GM21360 (cell line): ENCODE results near the gene PLEKHM1.

Experiments used
- ATAC-seq: cut with Tn5 transposase; IDR thresholded peaks from one replicate; pipeline ENCODE4 v1.9.1; 2021; ENCODE audit warnings: mild to moderate bottlenecking, moderate library complexity; ENCODE audit not compliant: unreplicated experiment

The PLEKHM1 gene

DNA sequence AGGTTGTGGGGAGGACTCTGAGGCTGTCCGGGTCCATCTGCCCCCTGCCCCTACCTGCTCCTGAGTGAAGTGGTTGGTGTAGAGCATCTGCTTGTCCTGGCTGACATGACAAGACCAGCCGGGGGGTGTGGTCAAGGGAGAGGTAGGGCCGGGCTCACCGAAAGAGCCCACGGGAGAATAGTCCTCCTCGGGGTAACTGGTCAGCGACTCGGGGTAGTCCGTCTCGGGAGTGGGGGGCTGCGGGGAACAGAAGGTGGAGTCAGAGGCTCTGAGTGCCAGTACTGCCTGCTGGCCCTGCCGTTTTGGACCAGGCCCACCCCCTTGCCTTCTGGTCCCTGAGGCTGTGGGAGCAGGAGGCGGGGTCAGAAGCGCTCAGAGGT lies 85.7 kb downstream of the PLEKHM1 start:
- no peak for ATAC-seq

DNA sequence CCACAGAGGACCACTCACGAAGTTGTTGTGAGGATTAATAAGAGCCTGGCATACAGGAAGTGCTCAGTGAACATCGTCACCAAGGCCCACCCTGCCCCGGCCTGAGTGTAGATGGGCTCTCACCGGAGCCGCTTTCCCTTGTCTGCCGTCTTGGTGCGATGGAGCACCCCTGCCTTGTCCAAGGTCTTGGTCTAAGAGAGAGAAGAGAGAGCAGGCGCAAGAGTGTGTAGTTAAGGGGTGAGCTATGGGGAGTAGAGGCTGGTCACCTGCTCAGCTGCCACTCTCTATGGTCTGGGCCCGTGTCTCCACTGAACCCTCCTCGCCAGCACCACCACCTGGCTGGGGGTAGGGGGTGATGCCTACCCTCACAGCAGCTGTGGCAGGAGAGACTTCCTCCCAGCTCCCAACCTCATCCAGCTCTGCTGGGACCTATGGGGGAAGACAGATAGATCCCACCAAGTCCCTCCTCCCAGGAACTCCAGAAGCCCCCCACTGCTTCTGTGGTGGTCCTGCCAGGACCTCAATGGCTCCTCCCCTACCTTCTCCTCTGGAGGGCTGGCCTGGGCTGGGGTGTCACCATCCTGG lies 86.5 kb downstream of the PLEKHM1 start:
- no peak for ATAC-seq

DNA sequence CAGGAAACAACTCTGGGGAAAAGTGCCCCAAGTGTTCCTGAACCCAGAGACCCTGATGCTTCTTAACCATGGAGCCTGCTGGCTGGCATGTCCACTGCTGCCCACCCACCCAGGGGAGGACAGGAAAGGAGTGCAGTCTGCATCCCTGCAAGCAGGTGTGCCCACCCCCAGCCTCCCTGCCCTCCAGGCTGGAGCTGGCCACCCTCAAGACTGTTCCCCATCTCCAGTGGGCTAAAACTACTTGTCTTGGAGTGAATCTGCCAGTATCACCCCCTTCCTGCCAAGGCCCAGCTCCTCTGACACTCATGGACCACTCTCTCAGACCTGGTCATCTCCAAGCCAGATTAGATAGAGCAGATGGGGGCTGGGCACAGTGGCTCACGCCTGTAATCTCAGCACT lies 87.6 kb downstream of the PLEKHM1 start:
- no peak for ATAC-seq

DNA sequence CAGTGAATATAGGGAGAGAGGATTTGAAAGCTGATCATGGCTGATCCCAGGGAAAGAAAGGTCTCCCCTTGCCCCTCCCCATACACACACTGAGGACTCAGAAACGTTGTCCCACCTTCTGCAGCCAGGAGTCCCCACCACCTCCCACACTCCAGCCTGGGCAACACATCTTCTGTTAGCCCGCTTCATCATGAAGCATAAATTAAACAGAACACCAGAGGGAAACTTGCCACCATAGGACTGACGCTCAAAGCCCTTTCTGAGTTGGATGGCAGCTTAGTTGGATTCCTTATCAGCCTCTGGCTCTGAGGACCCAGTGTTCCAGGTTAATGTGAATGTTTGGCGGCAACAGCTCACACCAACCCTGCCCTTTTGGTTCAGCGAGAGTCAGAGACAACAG lies 91.7 kb downstream of the PLEKHM1 start:
- no peak for ATAC-seq

DNA sequence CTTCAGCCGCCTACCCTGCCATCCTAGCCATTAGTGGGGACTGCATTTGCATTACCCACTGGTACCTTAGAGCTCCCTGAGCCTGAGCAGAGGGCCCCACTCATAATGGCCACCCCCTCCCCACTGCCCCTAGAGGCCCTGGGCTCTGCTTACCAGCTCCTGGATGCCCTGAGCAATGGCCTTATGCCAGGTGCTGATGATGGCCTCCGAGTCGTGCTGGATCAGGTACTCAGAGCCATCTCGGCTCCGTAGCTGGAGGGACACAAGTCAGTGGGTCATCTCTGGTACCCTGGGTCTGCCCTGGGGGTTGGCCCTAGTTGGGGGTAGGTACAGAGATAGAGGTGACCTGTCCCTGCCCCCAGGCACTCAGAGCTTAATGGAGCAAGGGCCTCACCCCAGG lies 92.7 kb downstream of the PLEKHM1 start:
- no peak for ATAC-seq

DNA sequence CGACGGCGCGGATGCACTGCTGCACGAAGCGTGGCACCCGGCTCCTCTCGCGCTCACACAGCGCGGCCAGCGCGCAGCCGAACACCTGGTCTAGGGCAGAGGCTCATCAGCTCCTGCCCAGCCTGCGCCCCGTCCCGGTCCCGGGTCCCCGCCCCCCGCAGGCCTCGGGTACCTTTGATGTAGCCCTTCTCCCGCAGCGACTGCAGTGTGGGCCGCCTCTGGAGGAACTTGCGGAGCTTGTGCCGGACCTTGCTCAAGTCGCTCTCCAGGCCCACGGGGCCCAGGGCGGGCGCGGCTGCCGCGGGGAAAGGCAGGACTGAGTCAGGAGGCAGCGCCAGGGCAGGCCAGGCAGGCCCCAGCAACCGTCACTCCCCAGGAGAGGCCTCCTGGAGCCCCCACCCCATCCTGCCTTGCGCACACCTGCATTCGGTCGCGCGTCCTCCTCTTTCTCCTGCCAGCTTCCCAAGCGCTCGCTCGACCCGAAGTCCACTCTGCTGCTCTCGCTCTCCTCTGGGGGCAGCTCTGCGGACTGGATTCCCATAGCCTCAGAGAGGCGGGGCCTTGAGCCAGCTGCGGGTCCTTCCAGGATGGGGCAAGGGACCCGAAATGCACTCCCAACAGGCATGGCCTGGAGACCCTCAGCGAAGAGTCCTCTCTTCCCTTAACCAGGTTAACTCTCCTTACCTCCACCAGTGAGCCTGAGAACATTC lies 93.9 kb downstream of the PLEKHM1 start:
- no peak for ATAC-seq

DNA sequence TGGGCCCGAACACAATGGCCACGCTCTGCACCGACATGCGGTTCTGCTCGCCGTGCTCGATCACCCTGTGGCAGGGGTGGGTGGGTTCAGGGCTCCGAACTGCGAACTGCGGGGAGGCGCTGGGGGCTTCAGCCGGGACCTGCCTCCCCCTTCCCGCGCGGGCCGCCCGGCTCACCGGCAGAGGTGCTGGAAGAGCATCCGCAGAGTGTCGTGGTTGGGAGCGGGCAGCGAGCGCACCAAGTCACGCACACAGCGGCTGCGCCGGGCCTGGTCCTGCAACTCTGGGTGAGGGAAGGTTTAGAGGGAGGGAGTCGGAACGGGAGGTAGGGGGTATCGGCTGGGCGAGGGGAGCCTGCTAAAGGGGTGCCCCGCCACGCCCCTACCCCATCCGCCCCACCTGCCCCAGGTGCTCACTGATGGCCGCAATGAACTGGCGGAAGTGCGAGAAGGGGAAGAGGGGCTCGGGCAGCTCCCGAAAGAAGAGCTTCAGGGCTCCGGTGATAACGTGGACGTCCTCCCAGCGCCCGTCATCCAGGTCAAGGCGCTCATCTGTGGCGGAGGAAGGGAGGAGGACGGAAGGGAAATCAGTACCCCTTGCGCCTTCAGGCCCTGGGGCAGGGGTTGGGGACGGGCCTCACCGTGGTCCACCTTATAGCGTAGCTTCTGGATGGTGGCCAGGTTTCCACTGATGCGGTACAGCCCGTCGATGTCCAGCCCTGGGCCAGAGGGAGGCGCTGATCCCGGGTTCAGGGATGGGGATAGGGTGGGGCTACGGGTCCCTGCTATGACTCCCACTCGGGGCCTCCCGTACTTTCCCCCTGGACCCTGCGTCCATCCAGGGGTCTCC lies 94.7 kb downstream of the PLEKHM1 start:
- ATAC-seq, result no peak

DNA sequence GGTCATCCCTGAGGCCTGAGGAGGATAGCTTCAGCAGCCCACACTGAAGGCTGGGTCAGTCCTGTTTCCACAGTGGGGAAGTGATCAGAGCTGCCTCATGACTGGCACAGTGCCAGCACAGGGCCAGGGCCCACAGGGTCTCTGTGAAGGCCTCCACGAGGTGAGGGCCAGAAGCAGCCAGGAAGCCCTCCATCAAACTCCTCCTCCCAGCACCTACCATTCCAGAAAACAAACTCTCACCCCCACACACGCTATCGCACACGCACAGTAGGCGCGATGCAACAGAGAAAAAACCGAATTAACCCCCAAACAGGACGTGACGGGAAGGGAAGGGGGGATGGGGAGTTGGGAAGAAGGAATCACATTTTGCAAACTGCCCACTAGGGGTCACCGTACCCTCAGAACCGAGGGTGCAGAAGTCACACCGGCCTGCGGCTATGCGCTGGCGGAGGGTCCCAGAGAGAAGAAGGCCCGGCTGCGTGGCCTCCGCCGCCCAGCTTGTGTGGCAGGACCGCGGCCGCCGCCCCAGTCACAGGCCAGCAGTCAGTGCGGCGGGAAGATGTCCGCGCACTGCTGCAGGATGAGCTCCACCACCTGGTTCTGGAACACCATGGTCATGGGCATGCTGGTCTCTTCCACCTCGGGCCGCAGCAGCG lies 95.5 kb downstream of the PLEKHM1 start:
- no peak for ATAC-seq

DNA sequence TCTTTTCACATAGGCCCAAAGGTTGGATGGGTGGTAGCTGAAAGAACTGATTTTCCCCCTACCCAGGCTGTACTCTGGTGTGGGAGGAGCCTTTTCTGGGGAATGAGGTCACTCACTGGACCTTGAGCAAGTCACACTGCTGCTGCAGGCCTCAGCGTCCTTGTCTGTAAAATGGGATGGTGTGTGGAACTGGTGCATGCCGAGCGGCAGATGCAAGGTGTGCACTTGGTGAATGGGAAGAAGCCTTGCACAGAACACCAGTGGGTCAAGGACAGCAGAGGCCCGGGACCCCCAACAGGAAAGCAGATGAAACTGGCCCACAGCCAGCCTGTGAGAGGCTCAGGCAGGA lies 96.0 kb downstream of the PLEKHM1 start:
- no peak for ATAC-seq

DNA sequence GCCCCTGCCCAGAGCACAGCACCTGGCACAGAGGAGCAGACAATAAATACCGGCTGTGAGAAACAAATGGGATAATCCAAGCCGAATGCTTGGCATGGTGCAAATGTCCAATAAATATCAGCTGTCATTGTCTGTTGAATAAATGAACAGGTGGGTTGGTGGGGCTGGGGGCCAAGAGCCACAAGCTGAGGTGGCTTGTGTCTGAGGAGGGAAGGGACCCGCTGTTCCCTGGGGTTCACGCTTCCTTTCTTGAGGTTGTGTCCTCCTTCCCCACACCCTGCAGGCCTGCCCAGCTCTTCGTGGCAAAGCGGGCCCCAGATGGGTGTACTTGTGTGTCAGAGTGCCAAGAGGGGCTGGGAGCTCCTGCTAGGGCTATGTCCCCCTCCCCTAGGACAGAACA lies 96.4 kb downstream of the PLEKHM1 start:
- ATAC-seq, result no peak

DNA sequence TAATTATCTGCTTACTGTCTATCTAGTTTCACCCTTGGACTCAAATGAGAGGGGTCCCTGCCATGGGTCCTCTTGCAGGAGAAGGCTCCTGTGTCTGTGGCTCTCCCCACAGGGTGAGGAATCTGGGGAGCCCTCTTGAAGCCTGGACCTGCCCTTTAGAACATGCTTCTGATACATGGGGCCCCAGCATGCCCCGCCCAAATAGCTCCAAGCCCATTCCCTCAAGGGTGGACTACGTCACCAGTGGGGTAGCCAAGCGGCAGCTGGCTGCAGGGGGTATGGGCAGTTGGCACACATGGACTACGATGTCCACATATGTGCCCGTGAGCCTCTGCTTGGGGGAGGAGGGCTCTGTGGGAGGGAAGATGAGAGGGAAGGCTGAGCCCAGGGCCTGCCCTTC lies 97.1 kb downstream of the PLEKHM1 start:
- ATAC-seq, result no peak

DNA sequence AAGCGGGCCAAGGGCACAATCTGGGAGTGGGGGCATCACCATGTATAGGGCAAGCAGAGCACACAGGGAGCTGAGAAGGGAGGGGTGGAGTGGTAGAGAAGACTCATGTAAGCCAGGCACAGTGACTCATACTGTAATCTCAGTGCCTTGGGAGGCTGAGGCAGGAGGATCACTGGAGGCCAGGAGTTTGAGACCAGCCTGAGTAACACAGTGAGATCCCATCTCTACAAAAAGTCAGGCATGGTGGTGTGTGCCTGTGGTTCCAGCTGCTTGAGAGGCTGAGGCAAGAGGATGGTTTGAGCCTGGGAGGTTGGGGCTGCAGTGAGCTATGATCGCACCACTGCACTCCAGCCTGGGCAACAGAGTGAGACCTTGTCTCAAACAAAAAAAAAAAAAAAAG lies 98.6 kb downstream of the PLEKHM1 start:
- no peak for ATAC-seq

DNA sequence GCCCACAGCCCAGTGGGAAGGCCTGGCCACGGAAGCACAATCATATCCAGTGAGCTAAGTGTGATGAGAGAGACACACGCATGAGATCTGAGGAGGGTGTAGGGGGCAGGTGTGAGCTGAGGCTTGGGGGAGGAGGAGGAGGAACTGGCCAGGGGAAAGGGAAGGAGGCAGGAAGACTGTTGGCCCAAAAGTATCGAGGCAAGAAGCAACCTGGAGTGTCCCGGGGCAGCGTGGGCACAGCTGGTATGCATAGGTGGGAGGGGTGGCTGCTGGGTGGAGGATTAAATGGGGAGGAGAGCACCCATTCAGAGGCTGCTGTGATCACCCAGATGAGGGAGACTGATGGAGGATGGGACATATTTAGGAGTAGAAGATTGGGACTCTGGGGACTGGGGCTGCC lies 99.2 kb downstream of the PLEKHM1 start:
- ATAC-seq, result no peak

DNA sequence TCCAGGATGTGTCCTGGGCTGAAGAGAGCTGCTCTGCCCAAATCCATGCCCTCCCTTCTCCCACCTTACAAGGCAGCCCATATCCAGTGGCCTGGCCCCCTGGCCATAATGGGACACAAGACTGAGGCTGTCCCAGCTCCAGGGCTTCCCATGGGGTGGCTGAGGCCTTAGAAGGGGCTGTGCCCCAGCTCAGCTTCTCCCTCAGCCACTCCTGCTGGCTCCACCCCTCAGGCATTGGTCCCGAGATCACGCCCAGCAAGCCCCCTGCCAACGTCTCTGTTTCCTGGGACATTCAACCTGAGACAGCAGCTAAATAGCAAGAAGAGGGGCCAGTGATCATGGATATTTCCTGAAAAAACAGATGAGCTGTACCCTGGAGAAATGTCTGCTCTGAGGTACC lies 101.2 kb downstream of the PLEKHM1 start:
- no peak for ATAC-seq

DNA sequence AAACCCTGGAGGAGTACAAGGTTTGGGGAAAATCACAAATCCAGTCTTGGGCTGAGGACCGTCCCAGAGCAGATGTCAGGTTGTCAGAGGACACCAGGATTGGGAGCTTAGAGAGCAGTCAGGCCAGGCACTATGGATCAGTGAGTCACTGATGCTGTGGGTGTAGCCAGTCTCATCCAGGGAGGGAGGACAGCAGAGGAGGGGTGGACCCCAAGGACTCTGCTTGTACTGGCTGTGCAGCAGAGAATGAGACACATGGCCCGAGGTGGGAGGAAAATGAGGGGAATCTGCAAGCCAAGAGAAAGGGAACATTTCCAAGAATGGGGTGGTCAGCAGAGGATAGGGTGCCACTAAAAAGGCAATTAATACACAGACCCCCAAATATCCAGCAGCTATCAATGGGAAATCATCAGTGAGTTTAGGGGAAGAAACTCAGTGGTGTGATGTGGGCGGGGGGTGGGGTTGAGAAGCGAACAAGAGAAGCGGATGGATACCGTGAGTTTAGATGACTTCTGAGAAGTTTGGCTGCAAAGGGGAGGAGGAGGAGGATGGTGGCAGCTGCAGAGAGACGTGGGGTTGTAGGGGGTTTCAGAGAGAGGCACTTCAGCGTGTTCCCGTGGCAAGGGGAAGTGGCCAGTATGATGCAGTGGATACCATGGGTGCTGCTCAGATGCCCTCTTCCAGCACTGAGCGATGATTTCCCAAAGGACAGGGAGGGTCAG lies 101.8 kb downstream of the PLEKHM1 start:
- no peak for ATAC-seq

DNA sequence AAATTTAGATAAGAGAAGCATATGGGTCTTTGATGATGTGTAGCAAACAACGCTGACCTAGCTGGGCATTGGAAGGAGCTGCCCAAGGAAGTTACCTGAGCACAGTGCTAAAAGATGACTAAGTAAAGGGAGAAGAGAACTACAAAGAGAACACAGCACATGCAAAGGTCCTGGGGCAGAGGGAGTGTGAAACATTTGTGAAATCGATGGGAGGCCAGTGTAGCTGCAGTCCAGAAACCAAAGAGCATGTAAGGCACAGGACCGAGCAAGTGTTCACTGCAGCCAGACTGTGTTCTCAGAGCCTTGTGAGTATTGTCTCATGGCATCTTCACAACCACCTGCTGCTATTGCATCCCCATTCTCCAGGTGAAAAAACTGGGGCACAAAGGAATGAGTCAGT lies 102.8 kb downstream of the PLEKHM1 start:
- ATAC-seq, result no peak

DNA sequence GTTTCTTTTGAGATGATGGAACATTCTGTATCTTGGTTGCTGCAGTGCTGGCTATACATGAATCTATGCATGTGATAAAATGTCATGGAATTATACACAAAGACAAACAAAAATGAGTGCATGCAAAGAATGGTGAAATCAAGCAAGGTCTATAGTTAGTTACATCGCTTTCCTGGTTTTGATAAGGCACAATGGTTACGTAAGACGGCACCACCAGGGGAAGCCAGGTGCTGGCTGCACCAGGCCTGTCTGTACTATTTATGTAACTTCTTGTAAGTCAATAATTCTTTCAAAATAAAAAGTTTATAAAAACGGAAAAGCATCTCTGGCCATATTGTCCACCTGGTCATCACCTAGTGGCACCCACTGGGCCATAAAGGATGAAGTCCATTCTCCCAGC lies 104.3 kb downstream of the PLEKHM1 start:
- ATAC-seq, result no peak
